Loucy (cell line): Measurements from ENCODE around the gene CD101.

ENCODE experiments used
- CTCF ChIP-seq: fragments of 200-600 bp; sonication (generic); conservative IDR thresholded peaks from 2 replicates; pipeline ENCODE4 v1.5.1; 2014; ENCODE audit warnings: mild to moderate bottlenecking, antibody characterized with exemption, low read length
- EZH2phosphoT487 ChIP-seq: fragments of 200-600 bp; IDR thresholded peaks from 2 replicates; pipeline ENCODE4 v1.6.1; 2018; ENCODE audit warnings: antibody characterized with exemption, mild to moderate bottlenecking, moderate library complexity, borderline replicate concordance

- no peak for TF ChIP-seq CTCF
- no peak for TF ChIP-seq EZH2phosphoT487
These were observed 29.4 kb upstream of the CD101 start for GRCh38 chr1:116971965-116972673.
